A549 (cell line): ENCODE measurements around the gene AQP6. TPM values are rescaled to one million over a fixed set of nuclear protein-coding genes. Genes with fewer than 3 reads are reported as not detected.

Experiments used
- ATAC-seq, 2 experiments: fragments of 200-7000 bp in 1 of 2; fragments of >200 bp in 1 of 2; cut with Nextera tagmentation in 1 of 2; cut with Tn5 transposase in 1 of 2; 3 replicates each; pipeline versions ENCODE4 v1.8.0 to v1.9.1; 2018 to 2020; ENCODE audit warnings: mild to moderate bottlenecking in 1 of 2, moderate library complexity in 1 of 2
- CTCF ChIA-PET: fragments of 300-600 bp; sonication (Branson Sonifier 250); formaldehyde crosslinking; extraction: SDS; loops from one replicate; lab custom pipeline; 2021; ENCODE audit warnings: antibody characterized with exemption, inconsistent platforms; lab: Yijun Ruan, JAX
- POLR2A ChIA-PET: fragments of 350-600 bp; formaldehyde crosslinking; extraction: SDS; loops from one replicate; lab custom pipeline; 2021; ENCODE audit warnings: antibody characterized with exemption, inconsistent platforms; lab: Yijun Ruan, JAX
- DNase-seq, 2 experiments: peaks; one replicate each; pipeline versions ENCODE4 v3.0.0 to v3.0.0-alpha.2; 2011 to 2016; ENCODE audit warnings: low read depth in 1 of 2, low spot score in 1 of 2
- FAIRE-seq: peaks from 2 replicates; lab custom pipeline; 2011; peaks lifted over from hg19 to GRCh38; lab: Jason Lieb, UNC
- H3K27ac ChIP-seq, 2 experiments: fragments of >200 bp; sonication (Bioruptor Twin); formaldehyde crosslinking; 3 replicates each; pipeline ENCODE4 v1.5.1; 2016 to 2017
- H3K4me1 ChIP-seq: fragments of >200 bp; sonication (Bioruptor Twin); formaldehyde crosslinking; 3 replicates; pipeline ENCODE4 v1.6.1; 2016
- H3K4me2 ChIP-seq: fragments of >200 bp; sonication (Bioruptor Twin); formaldehyde crosslinking; 3 replicates; pipeline ENCODE4 v1.6.1; 2016
- H3K4me3 ChIP-seq: fragments of >200 bp; sonication (Bioruptor Twin); formaldehyde crosslinking; 3 replicates; pipeline ENCODE4 v1.5.1; 2016
- H3K9me3 ChIP-seq: fragments of >200 bp; sonication (Bioruptor Twin); formaldehyde crosslinking; 3 replicates; pipeline ENCODE4 v1.6.1; 2016
- CBX8 ChIP-seq: fragments of 200-600 bp; sonication (generic); IDR thresholded peaks from 2 replicates; pipeline ENCODE4 v1.6.1; 2016
- CEBPB ChIP-seq, 2 experiments: fragments of >200 bp in 1 of 2; sonication (Bioruptor Twin) in 1 of 2; formaldehyde crosslinking in 1 of 2; IDR thresholded peaks; 2 replicates each; pipeline ENCODE4 v1.6.1; 2012 to 2016
- EP300 ChIP-seq, 2 experiments: fragments of >200 bp; sonication (Bioruptor Twin); formaldehyde crosslinking; IDR thresholded peaks; 2 replicates in 1 of 2; 3 replicates in 1 of 2; pipeline ENCODE4 v1.6.1; 2016 to 2017
- FOSL2 ChIP-seq, 2 experiments: fragments of 450-650 bp in 1 of 2; fragments of >200 bp in 1 of 2; sonication (Bioruptor Twin) in 1 of 2; formaldehyde crosslinking; IDR thresholded peaks; 2 replicates each; pipeline versions ENCODE4 v1.5.0 to v1.6.1; 2016 to 2020; ENCODE audit warnings: mild to moderate bottlenecking in 1 of 2, moderate library complexity in 1 of 2
- HDAC2 ChIP-seq: fragments of 200-600 bp; sonication (generic); IDR thresholded peaks from 2 replicates; pipeline ENCODE4 v1.6.1; 2016
- HEYL ChIP-seq: fragments of 250-450 bp; sonication (Bioruptor Pico); IDR thresholded peaks from 2 replicates; pipeline ENCODE4 v1.8.0; 2021; ENCODE audit warnings: mild to moderate bottlenecking, moderate library complexity
- MAFK ChIP-seq: fragments of 450-650 bp; IDR thresholded peaks from 2 replicates; pipeline ENCODE4 v1.6.1; 2014; ENCODE audit not compliant: partially characterized antibody
- NFE2L2 ChIP-seq: fragments of 150-350 bp; conservative IDR thresholded peaks from 2 replicates; pipeline ENCODE4 v1.6.1; 2014; ENCODE audit warnings: low read length
- PHF8 ChIP-seq: fragments of 200-600 bp; sonication (generic); IDR thresholded peaks from 2 replicates; pipeline ENCODE4 v1.6.1; 2016; ENCODE audit warnings: low read depth, mild to moderate bottlenecking, antibody characterized with exemption, moderate library complexity, borderline replicate concordance
- POLR2AphosphoS2 ChIP-seq: conservative IDR thresholded peaks from 2 replicates; pipeline ENCODE4 v1.6.1; 2012; ENCODE audit warnings: low read length, improper control_type of control experiment, inconsistent platforms
- RFX5 ChIP-seq: fragments of 450-650 bp; IDR thresholded peaks from 2 replicates; pipeline ENCODE4 v1.7.1; 2014; ENCODE audit warnings: antibody characterized with exemption, mild to moderate bottlenecking, moderate library complexity
- SMC3 ChIP-seq: fragments of >200 bp; sonication (Bioruptor Twin); formaldehyde crosslinking; IDR thresholded peaks from 3 replicates; pipeline ENCODE4 v1.6.1; 2018; ENCODE audit warnings: inconsistent platforms
- TP53 ChIP-seq: fragments of 250-450 bp; sonication (Bioruptor Pico); IDR thresholded peaks from 2 replicates; pipeline ENCODE4 v1.5.0; 2021; ENCODE audit warnings: mild to moderate bottlenecking, moderate library complexity
- ZC3H11A ChIP-seq: fragments of 450-650 bp; IDR thresholded peaks from 2 replicates; pipeline ENCODE4 v1.6.1; 2014; ENCODE audit warnings: antibody characterized with exemption, mild to moderate bottlenecking
- ZFP36 ChIP-seq: fragments of 450-650 bp; IDR thresholded peaks from 2 replicates; pipeline ENCODE4 v1.6.1; 2014; ENCODE audit warnings: borderline replicate concordance; ENCODE audit not compliant: partially characterized antibody
- ZNF302 ChIP-seq: fragments of 250-450 bp; sonication (Bioruptor Pico); IDR thresholded peaks from 2 replicates; pipeline ENCODE4 v1.9.0; 2021; ENCODE audit warnings: inconsistent platforms, mild to moderate bottlenecking, moderate library complexity
- WGBS: methylation state at CpG from one replicate; pipeline ENCODE4 v1.1.6; 2017; ENCODE audit errors: missing lambda C conversion rate; 5-methylcytosine and 5-hydroxymethylcytosine counted together
- polyA plus RNA-seq, 4 experiments: library from polyadenylated mRNA; depleted of rRNA in 3 of 4; stranded (reverse); fragments of >200 nt; fragmentation: RNase III in 1 of 4; extraction: RNeasy Plus Mini Kit Qiagen cat#74134 plus additional on column Dnase treatment in 1 of 4; gene quantifications; 2 replicates in 3 of 4; 3 replicates in 1 of 4; pipeline ENCODE4 v1.2.3, GENCODE V29; 2011 to 2017
- TF ChIP-seq, protein P1 (sequence below): fragments of >200 bp; sonication (Bioruptor Twin); formaldehyde crosslinking; IDR thresholded peaks from 2 replicates; pipeline ENCODE4 v1.6.1; 2016
- TF ChIP-seq, protein P2 (sequence below): fragments of 250-450 bp; sonication (Bioruptor Pico); IDR thresholded peaks from 2 replicates; pipeline ENCODE4 v1.5.0; 2021; ENCODE audit warnings: mild to moderate bottlenecking, moderate library complexity, borderline replicate concordance
- TF ChIP-seq, protein P3 (sequence below): IDR thresholded peaks from 2 replicates; pipeline ENCODE4 v1.6.1; 2012

Gene AQP6
- polyA plus RNA-seq, 2 of the 4 experiments (the other 2 are of a cell fraction), result 0.05 TPM; not detected in 1

DNA sequence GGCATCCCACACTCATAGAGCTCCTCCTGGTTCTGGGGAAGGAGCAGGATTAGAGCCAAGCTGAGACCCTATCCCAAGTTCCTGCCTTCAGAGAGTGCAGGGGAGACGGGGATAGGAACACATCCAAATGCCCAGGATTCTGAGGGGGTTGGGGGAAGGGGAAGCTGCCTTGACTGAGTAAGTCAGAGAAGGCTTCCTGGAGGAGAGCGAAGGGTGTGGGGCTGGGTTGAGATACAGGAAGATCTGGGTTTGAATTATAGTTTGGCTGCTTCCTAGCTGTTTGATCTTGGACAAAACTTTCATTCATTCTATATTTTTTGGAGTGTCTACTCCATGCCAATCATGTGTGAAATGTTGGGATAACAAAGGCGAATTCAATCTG, 30.2 kb upstream of the AQP6 start:
- ChIA-PET POLR2A (no interaction called here), CTCF (interaction anchor here (0.6 to 5.4 kb wide), 10 partner anchors 10 to 180 kb away, joined by 3 to 33 read pairs (median 5); no protein-coding TSS in a partner anchor)
- 81% methylated on average over 3 of the region's 3 CpGs for WGBS

DNA sequence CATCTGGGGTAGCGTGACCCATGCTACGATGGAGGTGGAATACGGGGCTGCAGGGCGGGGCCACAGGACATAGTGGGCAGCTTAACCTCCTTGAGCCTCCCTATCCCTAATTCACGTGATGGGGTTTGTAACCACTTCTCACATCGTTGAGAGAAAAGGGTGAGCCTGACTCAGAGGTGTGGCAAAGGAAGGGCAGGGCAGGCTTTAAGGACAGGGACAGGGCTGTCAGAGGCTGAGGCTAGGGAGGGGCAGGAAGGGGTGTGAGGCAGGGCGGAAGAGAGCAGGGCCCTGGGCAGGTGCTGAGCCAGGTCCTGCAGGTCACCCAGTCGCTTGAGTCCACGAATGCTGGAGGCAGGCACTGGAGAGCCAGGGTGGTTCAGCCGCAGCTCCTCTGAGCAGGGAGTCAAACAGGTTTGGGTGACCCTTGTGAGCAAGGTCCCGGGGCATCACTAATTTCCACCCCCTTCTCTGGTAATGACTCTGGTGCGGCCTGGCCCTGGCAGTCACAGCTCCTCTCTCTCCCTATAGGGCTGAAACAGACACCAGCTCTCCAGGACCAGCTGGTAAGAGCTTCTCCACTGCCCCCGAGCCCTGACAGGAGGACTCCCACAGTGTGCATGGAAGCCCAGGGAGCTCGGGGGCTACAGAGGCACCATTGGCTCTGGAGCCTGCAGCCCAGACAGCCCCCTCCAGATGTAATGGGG, 29.7 kb upstream of the AQP6 start:
- ATAC-seq, result no peak
- H3K4me2 ChIP-seq, result no peak overlapping the region

More for the DNA sequence above, 30.2 kb upstream of the AQP6 start:
- no peak overlapping the region for H3K4me3 ChIP-seq
- 0 out of 3 replicates have a peak, but pooled peaks cover 7% of the 10 kb centered on the region for H3K4me1 ChIP-seq
- DNase-seq (no peak), FAIRE-seq (no peak), ATAC-seq (no peak)
- H3K4me2 ChIP-seq, result no peak overlapping the region
- TF ChIP-seq FOSL2 (IDR thresholded peaks at IDR 0.05) (no peak), FOSL2 (CRISPR knock-in tag; IDR thresholded peaks at IDR 0.05) (no peak), PHF8 (no peak), ZFP36 (no peak), CBX8 (no peak), ZC3H11A (no peak), RFX5 (no peak), TP53 (no peak)
- TF ChIP-seq, protein P1, sequence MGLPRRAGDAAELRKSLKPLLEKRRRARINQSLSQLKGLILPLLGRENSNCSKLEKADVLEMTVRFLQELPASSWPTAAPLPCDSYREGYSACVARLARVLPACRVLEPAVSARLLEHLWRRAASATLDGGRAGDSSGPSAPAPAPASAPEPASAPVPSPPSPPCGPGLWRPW, result no peak
- TF ChIP-seq, protein P2, sequence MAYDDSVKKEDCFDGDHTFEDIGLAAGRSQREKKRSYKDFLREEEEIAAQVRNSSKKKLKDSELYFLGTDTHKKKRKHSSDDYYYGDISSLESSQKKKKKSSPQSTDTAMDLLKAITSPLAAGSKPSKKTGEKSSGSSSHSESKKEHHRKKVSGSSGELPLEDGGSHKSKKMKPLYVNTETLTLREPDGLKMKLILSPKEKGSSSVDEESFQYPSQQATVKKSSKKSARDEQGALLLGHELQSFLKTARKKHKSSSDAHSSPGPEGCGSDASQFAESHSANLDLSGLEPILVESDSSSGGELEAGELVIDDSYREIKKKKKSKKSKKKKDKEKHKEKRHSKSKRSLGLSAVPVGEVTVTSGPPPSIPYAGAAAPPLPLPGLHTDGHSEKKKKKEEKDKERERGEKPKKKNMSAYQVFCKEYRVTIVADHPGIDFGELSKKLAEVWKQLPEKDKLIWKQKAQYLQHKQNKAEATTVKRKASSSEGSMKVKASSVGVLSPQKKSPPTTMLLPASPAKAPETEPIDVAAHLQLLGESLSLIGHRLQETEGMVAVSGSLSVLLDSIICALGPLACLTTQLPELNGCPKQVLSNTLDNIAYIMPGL (CRISPR knock-in tag), result no peak
- TF ChIP-seq, all 56 proteins: peak for 0
- Histone ChIP-seq H3K27ac (no peak overlapping the region), H3K9me3 (no peaks in the 10 kb centered on the region)

DNA sequence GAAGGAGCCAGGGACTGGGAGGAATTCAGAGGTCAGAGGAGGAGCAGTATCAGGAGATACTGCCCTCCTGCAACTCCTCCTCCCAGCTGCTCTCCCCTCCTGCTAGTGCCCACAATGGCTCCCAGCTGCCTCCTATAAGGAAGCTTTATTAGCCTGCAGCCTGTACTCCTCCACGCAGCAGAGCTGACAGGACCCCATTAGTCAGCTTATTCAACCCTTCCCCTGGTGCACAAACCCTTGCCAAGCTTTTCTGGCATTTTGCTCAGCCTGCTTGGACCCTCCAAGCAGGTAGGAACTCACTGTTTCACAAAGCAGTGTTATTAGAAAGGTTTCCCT, 29.2 kb upstream of the AQP6 start:
- no peaks in the 10 kb centered on the region for H3K9me3 ChIP-seq
- no peak for DNase-seq
- no peak for FAIRE-seq
- CTCF ChIA-PET, result interaction anchor here (0.7 to 5.4 kb wide), 7 partner anchors 11 to 127 kb away, joined by 3 to 33 read pairs (median 11); no protein-coding TSS in a partner anchor
- 71% methylated on average over 1 of the region's 1 CpG for WGBS
- no peak for ATAC-seq
- 0 out of 3 replicates have a peak, but pooled peaks cover 7% of the 10 kb centered on the region for H3K4me1 ChIP-seq
- no peak overlapping the region for H3K4me2 ChIP-seq
- POLR2A ChIA-PET, result no interaction called here
- no peak overlapping the region for H3K4me3 ChIP-seq
- H3K27ac ChIP-seq, result no peak overlapping the region
- TF ChIP-seq CBX8, result no peak
- TF ChIP-seq ZC3H11A, result no peak
- no peak for TF ChIP-seq HEYL (CRISPR knock-in tag)

More for the DNA sequence above, 29.7 kb upstream of the AQP6 start:
- ChIA-PET CTCF (interaction anchor here (0.7 to 5.4 kb wide), 8 partner anchors 11 to 181 kb away, joined by 3 to 33 read pairs (median 8); no protein-coding TSS in a partner anchor), POLR2A (no interaction called here)
- FAIRE-seq (no peak), DNase-seq (no peak)
- TF ChIP-seq EP300 (IDR thresholded peaks at IDR 0.05), result no peak
- TF ChIP-seq POLR2AphosphoS2, result no peak
- no peak for TF ChIP-seq MAFK
- no peak for TF ChIP-seq CEBPB (IDR thresholded peaks at IDR 0.05)
- TF ChIP-seq ZNF302 (CRISPR knock-in tag), result no peak
- no peak for TF ChIP-seq HDAC2
- TF ChIP-seq, protein P3, sequence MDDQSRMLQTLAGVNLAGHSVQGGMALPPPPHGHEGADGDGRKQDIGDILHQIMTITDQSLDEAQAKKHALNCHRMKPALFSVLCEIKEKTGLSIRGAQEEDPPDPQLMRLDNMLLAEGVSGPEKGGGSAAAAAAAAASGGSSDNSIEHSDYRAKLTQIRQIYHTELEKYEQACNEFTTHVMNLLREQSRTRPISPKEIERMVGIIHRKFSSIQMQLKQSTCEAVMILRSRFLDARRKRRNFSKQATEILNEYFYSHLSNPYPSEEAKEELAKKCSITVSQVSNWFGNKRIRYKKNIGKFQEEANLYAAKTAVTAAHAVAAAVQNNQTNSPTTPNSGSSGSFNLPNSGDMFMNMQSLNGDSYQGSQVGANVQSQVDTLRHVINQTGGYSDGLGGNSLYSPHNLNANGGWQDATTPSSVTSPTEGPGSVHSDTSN, result no peak
- TF ChIP-seq NFE2L2, result no peak
- no peak for TF ChIP-seq SMC3
- H3K9me3 ChIP-seq, result no peaks in the 10 kb centered on the region
- WGBS, result 78% methylated on average over 13 of the region's 14 CpGs
- no peak overlapping the region for H3K27ac ChIP-seq
- H3K4me3 ChIP-seq, result no peak overlapping the region
- H3K4me1 ChIP-seq, result 0 out of 3 replicates have a peak, but pooled peaks cover 7% of the 10 kb centered on the region
